Measurements from ENCODE around the gene YBX2. TPM values are rescaled to one million over a fixed set of nuclear protein-coding genes. Genes with fewer than 3 reads are reported as not detected.

The YBX2 gene
- total RNA-seq, 1 donor from 2014 or later = not detected

- Histone ChIP-seq H3K27ac (no peak within 1 kb of the TSS), H3K4me3 (peak within 1 kb of the TSS; percentile 35 to 53), H3K36me3 (peaks cover 0 to 26% of the 10 kb centered on the region in 2 donors), H3K9me3 (no peaks in the 10 kb centered on the region), H3K27me3 (peaks cover 17% of the 10 kb centered on the region), H3K4me1 (peaks cover 8 to 13% of the 10 kb centered on the region in 2 donors)
- no peak for DNase-seq (ENCODE audit: low spot score in 2 of 2)
- TF ChIP-seq CTCF (IDR thresholded peaks at IDR 0.05) = no peak
- intact Hi-C loops (cut with DNase I) = no loop called here
Measured at GRCh38 chr17:7262192-7262934, 32.1 kb downstream of the YBX2 start, which contains the start of gene CLDN7. CLDN7 (minus strand) TSS chr17:7262478; CDS start chr17:7262043, 435 bp downstream.

GRCh38 chr17:7261379-7262191 is 32.9 kb downstream of the YBX2 start:
- peaks cover 8 to 13% of the 10 kb centered on the region in 2 donors for H3K4me1 ChIP-seq
- H3K9me3 ChIP-seq = no peaks in the 10 kb centered on the region
- H3K36me3 ChIP-seq = peaks cover 3 to 33% of the 10 kb centered on the region in 2 donors
- no peak overlapping the region for H3K27ac ChIP-seq
- H3K27me3 ChIP-seq = peaks cover 17% of the 10 kb centered on the region
- no peak for TF ChIP-seq CTCF (IDR thresholded peaks at IDR 0.05)
- DNase-seq (ENCODE audit: low spot score in 2 of 2) = no peak
- H3K4me3 ChIP-seq = peak overlapping the region; percentile 35 to 53
- intact Hi-C loops (cut with DNase I) = no loop called here

DNA sequence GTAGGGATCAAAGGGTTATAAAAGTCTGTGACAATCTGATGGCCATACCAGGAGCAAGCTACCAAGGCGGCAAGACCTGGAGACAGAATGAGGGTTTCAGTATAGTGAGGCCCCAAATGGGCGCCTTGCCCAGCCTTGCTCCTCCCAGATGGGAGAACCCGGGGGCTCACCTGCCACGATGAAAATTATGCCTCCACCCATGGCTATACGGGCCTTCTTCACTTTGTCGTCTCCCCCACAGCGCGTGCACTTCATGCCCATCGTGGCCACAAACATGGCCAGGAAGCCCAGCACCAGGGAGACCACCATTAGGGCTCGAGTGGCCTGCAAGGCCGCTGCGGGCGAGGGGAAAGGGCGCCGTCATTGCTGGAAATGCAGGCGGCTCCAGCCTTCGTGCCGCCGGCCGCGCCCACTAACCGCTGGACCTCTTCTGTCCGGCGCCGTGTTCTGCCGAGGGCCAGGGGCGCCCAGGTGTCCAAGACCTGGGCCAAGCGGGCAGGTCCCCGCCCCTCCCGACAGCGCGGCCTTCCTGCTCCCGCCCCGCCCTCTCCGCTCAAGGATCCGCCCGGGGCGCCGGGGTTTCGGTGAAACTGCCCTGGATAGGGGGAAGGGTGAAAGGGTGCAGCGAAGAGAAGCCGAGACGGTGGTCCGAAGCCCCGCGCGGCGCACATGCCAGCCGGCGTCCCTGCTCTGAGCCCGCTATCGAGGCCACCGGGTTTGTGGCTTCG is 33.6 kb downstream of the YBX2 start:
- H3K9me3 ChIP-seq = no peaks in the 10 kb centered on the region
- peaks cover 8 to 13% of the 10 kb centered on the region in 2 donors for H3K4me1 ChIP-seq
- H3K4me3 ChIP-seq = peak overlapping the region; percentile 35 to 53
- intact Hi-C loops (cut with DNase I) = no loop called here
- no peak for DNase-seq (ENCODE audit: low spot score in 2 of 2)
- peaks cover 17% of the 10 kb centered on the region for H3K27me3 ChIP-seq
- peaks cover 9 to 41% of the 10 kb centered on the region in 2 donors for H3K36me3 ChIP-seq
- no peak for TF ChIP-seq CTCF (IDR thresholded peaks at IDR 0.05)
- H3K27ac ChIP-seq = no peak overlapping the region

GRCh38 chr17:7260151-7260550 is 34.3 kb downstream of the YBX2 start:
- TF ChIP-seq CTCF (IDR thresholded peaks at IDR 0.05) = no peak

GRCh38 chr17:7259555-7259889 is 34.9 kb downstream of the YBX2 start:
- H3K4me1 ChIP-seq = peaks cover 8 to 13% of the 10 kb centered on the region in 2 donors

More at GRCh38 chr17:7260151-7260550, 34.3 kb downstream of the YBX2 start:
- H3K36me3 ChIP-seq = peaks cover 16 to 48% of the 10 kb centered on the region in 2 donors
- peaks cover 8 to 13% of the 10 kb centered on the region in 2 donors for H3K4me1 ChIP-seq
- intact Hi-C loops (cut with DNase I) = no loop called here
- DNase-seq (ENCODE audit: low spot score in 2 of 2) = no peak
- no peaks in the 10 kb centered on the region for H3K9me3 ChIP-seq
- no peak overlapping the region for H3K27ac ChIP-seq
- H3K27me3 ChIP-seq = peaks cover 17% of the 10 kb centered on the region
- H3K4me3 ChIP-seq = no peak overlapping the region

More at GRCh38 chr17:7259555-7259889, 34.9 kb downstream of the YBX2 start:
- Histone ChIP-seq H3K36me3 (peaks cover 22 to 52% of the 10 kb centered on the region in 2 donors), H3K9me3 (no peaks in the 10 kb centered on the region), H3K4me3 (no peak overlapping the region), H3K27ac (no peak overlapping the region), H3K27me3 (peaks cover 17% of the 10 kb centered on the region)
- DNase-seq (ENCODE audit: low spot score in 2 of 2) = no peak
- intact Hi-C loops (cut with DNase I) = no loop called here
- no peak for TF ChIP-seq CTCF (IDR thresholded peaks at IDR 0.05)

Data from ascending aorta (tissue), 2 donors.